Nucleus accumbens (tissue), 56 donors: ENCODE measurements around the gene PLXNB2.
A peak's percentile ranks its signal among the peaks of the same experiment; 100 is the strongest.

ENCODE experiments used
- DNase-seq, 56 donors: peaks; one replicate each; lab custom pipeline; 2025; lab: John Stamatoyannopoulos, UW

PLXNB2 gene

GRCh38 chr22:50269573-50269969 is 37.9 kb downstream of the PLXNB2 start:
- no peak for DNase-seq

- DNase-seq, result peak in 17 of 56 donors; percentile 14 to 59 (median 25)
Observed at GRCh38 chr22:50268655-50269113, 38.8 kb downstream of the PLXNB2 start.

GRCh38 chr22:50267591-50268390 is 39.7 kb downstream of the PLXNB2 start:
- peak in 32 of 56 donors; percentile 13 to 84 (median 49) for DNase-seq

DNA sequence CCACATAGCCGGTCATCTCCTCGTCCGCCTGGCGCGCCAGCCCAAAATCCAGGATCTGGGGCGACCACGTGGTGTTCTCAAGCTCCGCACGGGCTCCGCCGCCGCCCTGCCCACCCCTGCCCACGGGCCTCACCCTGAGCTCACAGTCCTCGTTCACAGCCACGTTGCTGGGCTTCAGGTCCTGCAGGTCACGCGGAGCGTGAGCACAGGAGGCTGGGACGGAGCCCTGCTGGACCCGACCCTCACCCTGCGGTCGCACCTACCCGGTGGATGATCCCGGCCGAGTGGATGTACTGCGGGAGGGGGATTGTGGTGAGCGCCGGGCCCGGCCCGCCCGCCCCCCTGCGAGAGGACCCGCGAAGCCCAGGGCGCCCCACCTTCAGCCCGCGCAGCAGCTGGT is 40.5 kb downstream of the PLXNB2 start:
- DNase-seq, result no peak

DNA sequence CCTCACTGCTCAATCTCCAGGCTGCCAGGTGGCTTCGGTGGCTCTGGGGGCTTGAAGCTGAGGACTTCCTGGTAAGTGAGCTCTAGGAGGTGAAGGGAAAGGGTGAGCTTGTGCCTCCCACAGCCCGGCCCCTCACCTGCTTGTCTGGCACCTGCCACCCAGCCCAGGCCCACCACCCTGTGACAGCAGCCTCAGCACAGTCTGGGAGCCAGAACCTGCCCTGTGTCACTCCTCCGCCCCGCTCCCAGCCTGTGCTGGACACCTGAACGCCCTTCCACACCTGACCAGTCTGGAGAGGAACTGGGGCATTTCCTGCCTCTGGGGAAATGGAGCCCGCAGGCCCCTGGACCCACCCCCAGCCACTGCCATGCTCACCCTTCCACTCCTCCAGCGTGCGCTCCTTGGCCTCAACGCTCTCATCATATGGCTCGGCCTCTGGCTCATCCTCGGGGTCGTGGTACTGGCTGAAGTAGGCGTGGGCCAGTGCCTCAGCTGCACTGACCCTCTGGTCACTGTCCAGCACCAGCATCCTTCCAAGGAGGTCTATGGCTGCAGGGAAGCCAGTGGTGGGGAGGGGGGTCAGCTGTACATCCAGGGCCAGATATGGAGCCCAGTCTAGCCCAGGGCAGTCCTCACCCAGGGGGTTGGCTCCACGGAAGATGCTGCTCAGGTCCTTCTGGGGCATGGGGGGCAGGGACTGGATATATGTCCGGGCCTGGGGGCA is 42.3 kb downstream of the PLXNB2 start:
- no peak for DNase-seq

DNA sequence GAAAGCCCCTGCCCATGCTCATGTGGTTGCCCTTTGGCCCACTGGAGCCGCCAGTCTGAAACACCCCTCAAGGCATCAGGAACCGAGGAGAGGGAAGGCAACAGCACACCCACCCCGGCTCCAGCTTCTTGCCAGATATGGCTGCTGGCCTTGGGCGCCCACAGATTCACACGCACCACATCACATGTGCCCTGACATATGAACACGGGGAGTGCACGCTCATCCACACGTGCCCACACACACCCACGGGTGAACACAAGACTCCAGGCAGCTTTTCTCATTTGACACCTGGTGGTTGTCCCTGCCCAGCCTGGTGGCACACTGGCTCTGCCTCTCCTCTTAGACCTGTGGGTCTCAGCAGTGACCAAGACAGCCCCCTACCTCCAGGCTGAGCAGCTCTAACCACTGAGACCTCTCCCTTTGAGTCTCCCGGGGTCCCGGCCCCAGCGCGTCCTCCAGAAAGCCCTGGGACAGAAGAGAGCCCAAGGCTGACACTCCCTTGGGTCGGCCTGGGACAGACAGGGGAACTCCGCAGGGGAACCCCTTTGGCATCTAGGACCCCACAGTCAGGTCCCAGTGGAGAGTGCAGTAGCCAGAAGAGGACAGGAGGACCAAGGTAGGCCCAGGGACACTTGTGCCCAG is 43.2 kb downstream of the PLXNB2 start:
- DNase-seq, result peak in 21 of 56 donors; percentile 10 to 70 (median 50)

DNA sequence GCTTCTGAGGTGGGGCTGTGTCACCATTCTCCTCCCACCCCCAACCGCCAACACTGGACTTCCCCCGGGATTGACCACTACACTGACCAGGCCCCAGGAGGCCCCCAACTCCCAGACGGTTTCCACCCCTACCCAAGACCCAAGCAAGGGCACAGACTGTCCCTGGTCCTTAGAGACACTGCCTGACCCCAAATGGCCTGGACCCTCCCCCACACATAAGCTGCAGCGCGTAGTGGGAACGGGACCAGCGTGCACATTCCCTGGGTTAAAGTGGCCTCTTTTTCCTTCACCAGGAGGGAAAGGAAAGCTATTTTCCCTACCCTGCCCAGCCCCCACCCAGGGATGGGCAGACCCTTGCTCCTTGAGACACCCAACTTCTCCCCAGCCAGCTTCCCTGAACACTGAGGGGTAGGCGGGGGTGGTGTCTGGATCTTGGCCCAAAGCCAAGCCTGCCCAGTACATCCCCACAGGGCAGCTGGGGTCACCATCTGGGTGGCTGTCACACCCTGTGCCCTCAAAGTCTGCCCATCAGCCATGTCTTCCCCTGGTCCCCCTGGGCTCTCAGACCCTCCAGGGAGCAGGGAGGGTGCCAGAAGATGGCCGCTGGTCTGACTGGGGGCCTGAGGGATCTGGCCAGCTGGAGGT is 44.4 kb downstream of the PLXNB2 start:
- no peak for DNase-seq

DNA sequence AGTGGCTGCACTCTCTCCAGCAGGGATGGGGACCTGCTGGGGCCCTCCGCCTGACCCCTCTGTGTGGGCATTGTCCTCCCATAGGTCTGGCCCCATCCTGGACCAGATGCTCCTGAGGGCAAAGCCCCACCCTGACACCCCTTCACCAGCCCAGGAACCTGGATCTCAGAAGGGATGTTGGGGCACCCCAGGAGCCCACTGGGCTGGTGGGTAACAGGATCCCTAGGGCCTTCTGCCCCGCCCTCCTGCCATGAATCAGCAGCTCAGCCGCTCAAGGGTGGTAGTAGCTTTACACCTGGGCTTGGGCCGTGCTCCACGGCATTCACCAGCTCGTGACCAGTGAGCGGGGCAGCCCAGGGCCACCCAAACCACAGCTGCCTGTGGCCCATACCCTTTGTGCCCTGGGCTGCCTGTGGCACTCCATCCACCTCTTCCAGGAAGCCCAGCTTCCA is 45.0 kb downstream of the PLXNB2 start:
- no peak for DNase-seq

- peak in 1 of 56 donors; percentile 58 for DNase-seq
Observed at GRCh38 chr22:50261615-50262459, 45.6 kb downstream of the PLXNB2 start, which contains the start of gene MAPK12. Gene MAPK12, minus strand, starts transcription at chr22:50261683. Its CDS starts 174 bp downstream, at chr22:50261509.

DNA sequence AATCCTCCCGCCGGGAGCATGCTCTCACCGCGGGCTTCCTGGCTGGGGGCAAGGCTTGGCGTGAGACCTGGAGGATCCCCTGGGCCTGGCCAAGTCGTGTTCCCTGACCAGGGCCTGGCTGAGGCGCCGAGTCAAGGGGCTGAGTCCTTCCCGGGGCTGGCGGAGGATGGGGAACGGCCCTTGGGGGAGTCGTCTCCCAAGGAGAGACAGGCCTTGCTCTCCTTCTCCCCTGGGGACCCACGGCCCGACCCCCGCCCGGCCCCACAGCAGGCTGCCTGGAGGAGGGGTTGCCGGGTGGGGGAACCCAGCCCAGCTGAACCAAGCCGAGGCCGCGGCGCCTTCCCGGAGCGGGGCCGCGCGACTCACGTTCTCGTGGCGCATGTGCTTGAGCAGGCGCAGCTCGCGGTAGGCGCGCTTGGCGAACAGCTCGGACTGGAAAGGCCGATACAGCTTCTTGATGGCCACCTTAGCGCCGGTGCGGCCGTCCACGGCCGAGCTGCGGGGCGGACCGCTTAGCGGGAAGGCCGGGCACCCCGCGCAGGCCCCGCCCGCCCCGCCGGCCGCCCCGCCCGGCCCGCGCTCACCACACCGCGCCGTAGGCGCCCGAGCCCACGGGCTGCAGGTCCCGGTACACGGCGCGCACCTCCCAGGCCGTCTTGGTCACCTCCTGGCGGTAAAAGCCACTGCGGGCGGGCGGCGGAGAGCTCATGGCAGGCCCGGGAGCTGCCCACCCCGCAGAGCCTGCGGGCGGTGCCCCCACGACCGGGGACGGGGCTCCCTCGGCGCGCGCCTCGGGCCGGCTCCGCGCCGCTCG is 46.4 kb downstream of the PLXNB2 start:
- DNase-seq, result peak in 30 of 56 donors; percentile 15 to 75 (median 46)

GRCh38 chr22:50260434-50260800 is 47.0 kb downstream of the PLXNB2 start:
- peak in 1 of 56 donors; percentile 8 for DNase-seq

DNA sequence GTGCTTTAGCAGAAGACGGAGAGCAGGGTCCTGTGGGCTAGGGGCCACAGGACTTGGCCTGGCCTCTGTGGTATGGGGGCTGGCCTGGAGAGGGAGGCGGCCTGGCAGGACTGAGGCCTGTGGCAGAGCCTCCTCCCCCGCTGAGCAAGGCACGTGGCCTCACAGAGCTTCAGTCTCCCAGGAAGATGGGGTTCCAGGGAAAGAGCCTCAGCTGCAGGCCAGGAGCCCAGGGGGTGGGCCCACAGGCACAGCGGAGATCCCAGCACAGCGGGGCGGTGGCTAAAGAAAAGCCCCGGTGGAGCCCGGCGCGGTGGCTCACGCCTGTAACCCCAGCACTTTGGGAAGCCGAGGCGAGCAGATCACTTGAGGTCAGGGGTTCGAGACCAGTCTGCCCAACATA is 48.1 kb downstream of the PLXNB2 start:
- peak in 1 of 56 donors; percentile 44 for DNase-seq

- no peak for DNase-seq
Observed at GRCh38 chr22:50258361-50259292, 48.8 kb downstream of the PLXNB2 start.

DNA sequence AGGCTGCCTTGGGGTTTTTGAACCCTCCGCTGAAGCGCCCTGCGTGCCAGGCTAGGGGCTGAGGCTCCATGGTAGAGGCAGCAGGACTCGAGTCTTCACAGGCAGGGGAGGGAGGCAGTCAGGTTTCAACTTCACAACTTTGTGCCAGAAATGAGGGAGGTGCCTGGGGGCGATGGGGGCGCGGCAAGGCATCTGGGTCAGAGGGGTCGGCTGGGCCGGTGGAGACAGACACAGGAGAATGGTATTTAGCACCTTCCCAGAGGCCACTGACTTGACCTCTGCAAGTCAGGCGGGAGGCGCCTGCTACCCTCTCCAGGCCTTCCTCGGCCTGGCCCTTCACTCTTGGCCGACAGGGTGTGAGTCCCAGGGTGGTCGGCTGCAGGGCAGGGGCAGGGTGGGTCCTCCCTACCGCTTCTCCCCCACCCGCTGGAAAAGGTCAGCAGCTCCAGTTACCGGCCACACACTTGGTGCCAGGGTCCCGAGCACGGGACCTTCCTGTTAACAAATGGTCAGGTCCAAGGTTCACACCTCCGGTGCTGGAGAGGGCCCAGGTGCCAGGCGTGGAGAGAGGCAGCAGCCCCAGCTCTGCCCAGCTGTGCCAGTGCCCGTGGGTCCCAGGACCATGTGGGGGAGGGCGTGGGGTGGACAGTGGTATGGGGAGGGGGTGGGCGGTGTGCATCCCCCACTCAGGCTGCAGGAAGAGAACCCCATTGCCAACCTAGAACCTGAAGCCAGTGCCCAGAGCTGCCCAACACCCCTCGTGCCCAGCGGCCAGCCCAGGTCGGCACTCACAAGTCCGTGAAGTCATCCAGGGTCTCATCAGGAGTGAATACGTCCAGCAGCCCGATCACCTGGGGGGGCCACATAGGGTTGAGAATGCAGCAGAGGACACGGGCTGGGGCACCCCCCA is 49.7 kb downstream of the PLXNB2 start:
- DNase-seq, result no peak

GRCh38 chr22:50257041-50257440 is 50.4 kb downstream of the PLXNB2 start:
- no peak for DNase-seq

DNA sequence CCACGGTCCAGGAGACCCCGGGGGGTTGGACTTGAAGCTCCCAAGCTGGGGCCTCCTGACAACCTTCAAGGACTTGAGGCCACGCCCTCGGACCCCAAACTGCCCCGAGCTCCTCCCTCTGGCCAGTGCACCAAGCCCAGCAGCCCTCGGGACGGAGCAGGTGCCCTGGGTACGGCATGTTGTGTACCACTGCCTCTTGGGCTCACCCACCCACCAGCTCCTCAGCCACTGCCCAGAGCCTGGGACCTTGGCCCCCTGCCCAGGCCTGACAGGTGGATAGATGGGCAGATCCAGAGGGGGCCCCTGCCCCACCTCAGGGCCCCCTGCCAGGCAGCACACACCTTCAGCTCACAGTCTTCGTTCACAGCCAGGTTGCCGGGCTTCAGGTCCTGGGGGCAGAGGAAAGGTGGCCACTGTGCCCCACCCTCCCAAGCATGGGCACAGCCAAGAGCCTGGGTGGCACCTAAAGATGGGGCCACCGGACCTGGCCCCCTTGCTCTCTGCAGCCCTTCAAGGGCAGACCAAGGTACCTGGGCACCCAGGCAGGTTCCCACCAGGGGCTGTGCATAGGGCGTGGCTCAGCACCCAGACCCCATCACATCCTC is 51.1 kb downstream of the PLXNB2 start:
- no peak for DNase-seq
